Stimulated activated CD8-positive, alpha-beta memory T cell treated with anti-CD3 and anti-CD28 coated beads, Interleukin-15, amount 100 ng/mL, for 1 hour (primary cell): Measurements from ENCODE around the gene PLOD3.
"Not testable (repeated sequence)": the region's sequence is repeated elsewhere in the genome, so short reads cannot be mapped to it uniquely, and the experiment has no call there.

Experiments
- DNase-seq: peaks from one replicate; pipeline ENCODE4 v3.0.0-alpha.2; 2020; ENCODE audit warnings: low read depth

The PLOD3 gene

GRCh38 chr7:101217388-101218235, at the start of gene PLOD3, which contains the start of gene ZNHIT1:
Gene PLOD3, minus strand, starts transcription at chr7:101217581. Its CDS starts 307 bp downstream, at chr7:101217274.
Gene ZNHIT1, plus strand, starts transcription at chr7:101218165. Its CDS starts 31 bp downstream, at chr7:101218196.
- peak; percentile 91 for DNase-seq

- no peak for DNase-seq
These were observed 48.5 kb upstream of the PLOD3 start for GRCh38 chr7:101265622-101266516.

GRCh38 chr7:101264102-101264706, 46.8 kb upstream of the PLOD3 start:
- DNase-seq, result not testable (repeated sequence)

- no peak for DNase-seq
These were observed 40.9 kb upstream of the PLOD3 start for GRCh38 chr7:101258243-101258731.

- DNase-seq, result no peak
These were observed 38.4 kb upstream of the PLOD3 start for GRCh38 chr7:101255796-101256195.

- DNase-seq, result not testable (repeated sequence)
These were observed 35.8 kb upstream of the PLOD3 start for GRCh38 chr7:101253199-101253598.

- DNase-seq, result peak; percentile 99
These were observed 34.7 kb upstream of the PLOD3 start for GRCh38 chr7:101251871-101252659.

GRCh38 chr7:101250324-101250723, 32.9 kb upstream of the PLOD3 start:
- DNase-seq, result no peak

- no peak for DNase-seq
These were observed 30.9 kb upstream of the PLOD3 start for GRCh38 chr7:101248276-101248675.

GRCh38 chr7:101245147-101245668, 27.8 kb upstream of the PLOD3 start:
- DNase-seq, result no peak

- DNase-seq, result peak; percentile 79
These were observed 27.2 kb upstream of the PLOD3 start, which contains the start of gene FIS1 for GRCh38 chr7:101244375-101245146. Gene FIS1, minus strand, starts transcription at chr7:101245081. Its CDS starts 77 bp downstream, at chr7:101245004.

- no peak for DNase-seq
These were observed 26.4 kb upstream of the PLOD3 start for GRCh38 chr7:101243646-101244374.

GRCh38 chr7:101241443-101242349, 24.3 kb upstream of the PLOD3 start:
- DNase-seq, result no peak

- DNase-seq, result no peak
These were observed 23.6 kb upstream of the PLOD3 start for GRCh38 chr7:101241015-101241363.

- DNase-seq, result no peak
These were observed 23.0 kb upstream of the PLOD3 start for GRCh38 chr7:101240226-101241014.

- DNase-seq, result no peak
These were observed 22.5 kb upstream of the PLOD3 start for GRCh38 chr7:101239951-101240220.

GRCh38 chr7:101239191-101239950, 22.0 kb upstream of the PLOD3 start:
- DNase-seq, result no peak
